Activated B cell treated with CpG ODN at 0.5 μM for 24 hours (primary cell): ENCODE results near the gene TSPEAR. TPM values are rescaled to one million over a fixed set of nuclear protein-coding genes. Genes with fewer than 3 reads are reported as not detected.

ENCODE experiments used
- ATAC-seq: fragments of 200-7000 bp; cut with Tn5 transposase; one replicate; pipeline ENCODE4 v1.10.0; 2021; ENCODE audit warnings: low read depth, mild to moderate bottlenecking, moderate library complexity
- CTCF ChIA-PET: fragments of 350-600 bp; sonication (Branson Sonifier 250); formaldehyde crosslinking; loops from one replicate; lab custom pipeline; 2021; ENCODE audit warnings: antibody characterized with exemption; lab: Charles Lee
- POLR2A ChIA-PET: fragments of 350-600 bp; sonication (Branson Sonifier 250); formaldehyde crosslinking; loops from one replicate; lab custom pipeline; 2021; ENCODE audit warnings: antibody characterized with exemption; lab: Charles Lee
- DNase-seq: peaks from one replicate; pipeline ENCODE4 v3.0.0; 2022
- H3K27ac Mint-ChIP-seq: one replicate; pipeline ENCODE4 v1.8.0; 2020; ENCODE audit warnings: mixed read lengths
- H3K27me3 Mint-ChIP-seq: one replicate; pipeline ENCODE4 v1.8.0; 2021; ENCODE audit warnings: mixed read lengths
- H3K36me3 Mint-ChIP-seq: one replicate; pipeline ENCODE4 v1.8.0; 2021; ENCODE audit warnings: low read depth, mixed read lengths
- H3K4me1 Mint-ChIP-seq: one replicate; pipeline ENCODE4 v1.8.0; 2021; ENCODE audit warnings: mixed read lengths
- H3K4me3 Mint-ChIP-seq: one replicate; pipeline ENCODE4 v1.8.0; 2020; ENCODE audit warnings: mild to moderate bottlenecking, mixed read lengths
- H3K9me3 Mint-ChIP-seq: one replicate; pipeline ENCODE4 v1.8.0; 2020; ENCODE audit warnings: mixed read lengths
- CTCF ChIP-seq: fragments of 200-600 bp; IDR thresholded peaks from one replicate; pipeline ENCODE4 v1.8.0; 2022; ENCODE audit warnings: antibody characterized with exemption, mild to moderate bottlenecking
- intact Hi-C: fragments of 100-400 bp; cut with micrococcal nuclease; formaldehyde crosslinking; loops from one replicate; pipeline ENCODE4 v1.15.1; 2024
- total RNA-seq: library from RNA; stranded (reverse); gene quantifications from 2 replicates; pipeline ENCODE4 v1.2.3, GENCODE V29; 2022

TSPEAR gene
- total RNA-seq, 1 donor from 2014 or later: not detected

DNA sequence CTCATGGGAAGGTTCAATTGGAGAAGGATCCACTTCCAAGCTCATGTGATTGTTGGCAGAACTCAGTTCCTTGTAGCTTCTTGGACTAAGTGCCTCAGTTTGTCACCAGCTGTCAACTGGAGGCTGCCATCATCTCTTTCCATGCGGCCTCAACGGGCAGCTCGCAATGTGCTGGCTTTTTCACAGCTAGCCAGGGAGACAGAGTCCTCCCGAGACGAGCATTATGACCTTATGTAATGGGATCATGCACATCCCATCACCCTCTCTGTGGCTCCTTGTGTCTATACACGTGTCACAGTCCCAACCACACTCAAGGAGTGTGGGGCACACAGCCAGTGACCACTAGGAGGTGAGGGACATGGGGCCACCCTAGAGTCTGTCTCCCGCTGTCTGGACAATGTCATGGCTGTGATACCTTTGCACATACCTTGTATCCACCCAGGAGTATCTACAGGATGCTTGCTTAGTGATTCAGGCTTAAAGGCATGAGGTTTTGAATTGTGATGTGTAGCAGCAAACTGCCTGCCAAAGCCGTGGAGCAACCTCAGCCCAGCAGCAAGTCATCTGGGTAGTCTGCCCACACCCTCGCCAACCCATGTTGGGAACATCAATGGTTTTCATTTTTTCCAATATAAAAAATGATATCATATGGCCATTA lies 115.2 kb downstream of the TSPEAR start:
- Mint-ChIP-seq H3K9me3 (peaks cover 4% of the 10 kb centered on the region), H3K27ac (no peak overlapping the region), H3K36me3 (no peaks in the 10 kb centered on the region), H3K4me3 (no peak overlapping the region), H3K4me1 (no peaks in the 10 kb centered on the region), H3K27me3 (peaks cover 17% of the 10 kb centered on the region)
- intact Hi-C loops: no loop called here
- CTCF ChIA-PET: no interaction called here
- no peak for DNase-seq
- no peak for TF ChIP-seq CTCF
- no peak for ATAC-seq
- POLR2A ChIA-PET: no interaction called here

- Mint-ChIP-seq H3K27ac (no peak overlapping the region), H3K27me3 (peaks cover 20% of the 10 kb centered on the region), H3K36me3 (no peaks in the 10 kb centered on the region), H3K9me3 (peaks cover 4% of the 10 kb centered on the region), H3K4me3 (no peak overlapping the region), H3K4me1 (no peaks in the 10 kb centered on the region)
- ATAC-seq (no peak), DNase-seq (no peak)
- intact Hi-C loops: no loop called here
- no peak for TF ChIP-seq CTCF
- ChIA-PET POLR2A (no interaction called here), CTCF (no interaction called here)
These were observed 115.8 kb downstream of the TSPEAR start for GRCh38 chr21:44595524-44595923.

DNA sequence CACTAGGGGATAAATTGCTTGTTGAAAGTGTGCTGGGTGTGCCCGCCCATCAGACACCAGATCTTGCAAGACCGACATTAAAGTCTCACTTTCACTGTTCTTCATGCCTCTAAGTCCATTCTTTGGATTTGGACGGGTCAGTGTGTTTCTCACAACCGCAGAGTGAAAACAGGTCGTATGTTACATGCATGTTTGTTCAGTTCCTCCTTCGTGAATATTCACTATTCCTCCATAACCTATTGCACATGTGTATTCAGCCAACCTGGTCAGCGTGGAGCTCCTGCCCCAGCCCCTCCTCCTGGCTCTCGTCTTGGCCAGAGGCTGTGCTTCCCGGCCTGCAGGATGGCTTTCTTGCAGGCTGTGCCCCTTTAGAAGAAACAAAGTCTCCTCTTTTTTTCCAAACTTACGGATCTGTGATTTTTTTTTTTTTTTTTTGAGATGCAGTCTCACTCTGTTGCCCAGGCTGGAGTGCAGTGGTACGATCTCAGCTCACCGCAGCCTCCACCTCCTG lies 116.9 kb downstream of the TSPEAR start:
- Mint-ChIP-seq H3K4me3 (no peak overlapping the region), H3K4me1 (no peaks in the 10 kb centered on the region), H3K36me3 (no peaks in the 10 kb centered on the region), H3K27me3 (peaks cover 16% of the 10 kb centered on the region), H3K9me3 (peaks cover 4% of the 10 kb centered on the region), H3K27ac (no peak overlapping the region)
- no peak for DNase-seq
- ATAC-seq: no peak
- POLR2A ChIA-PET: no interaction called here
- TF ChIP-seq CTCF: no peak
- CTCF ChIA-PET: no interaction called here
- intact Hi-C loops: no loop called here

GRCh38 chr21:44593598-44594405 lies 117.6 kb downstream of the TSPEAR start:
- Mint-ChIP-seq H3K27ac (no peak overlapping the region), H3K9me3 (peaks cover 4% of the 10 kb centered on the region), H3K4me1 (no peaks in the 10 kb centered on the region), H3K4me3 (no peak overlapping the region), H3K36me3 (no peaks in the 10 kb centered on the region), H3K27me3 (peaks cover 20% of the 10 kb centered on the region)
- CTCF ChIA-PET: no interaction called here
- ATAC-seq (no peak), DNase-seq (no peak)
- POLR2A ChIA-PET: no interaction called here
- TF ChIP-seq CTCF: no peak
- intact Hi-C loops: no loop called here
